ENCODE measurements around the gene SERPINB1. TPM values are rescaled to one million over a fixed set of nuclear protein-coding genes. Genes with fewer than 3 reads are reported as not detected.

SERPINB1 gene
- total RNA-seq, 1 donor from 2014 or later = 7.2 TPM

GRCh38 chr6:2859185-2859700, 17.6 kb upstream of the SERPINB1 start:
- peaks cover 3% of the 10 kb centered on the region for H3K9me3 Mint-ChIP-seq

GRCh38 chr6:2857580-2858337, 16.1 kb upstream of the SERPINB1 start:
- no peak for TF ChIP-seq CTCF (conservative IDR thresholded peaks at IDR 0.05)
- H3K27me3 Mint-ChIP-seq (ENCODE audit: low read depth) = no peaks in the 10 kb centered on the region
- H3K4me3 Mint-ChIP-seq = peak overlapping the region; percentile 44
- peaks cover 3% of the 10 kb centered on the region for H3K9me3 Mint-ChIP-seq
- H3K27ac Mint-ChIP-seq (ENCODE audit: unreplicated experiment) = peak overlapping the region; percentile 93
- DNase-seq (ENCODE audit: low read depth, low spot score) = no peak
- peaks cover 3% of the 10 kb centered on the region for H3K36me3 Mint-ChIP-seq (ENCODE audit: low read depth)
- H3K4me1 Mint-ChIP-seq = peaks cover 56% of the 10 kb centered on the region

More at GRCh38 chr6:2859185-2859700, 17.6 kb upstream of the SERPINB1 start:
- no peaks in the 10 kb centered on the region for H3K27me3 Mint-ChIP-seq (ENCODE audit: low read depth)
- H3K36me3 Mint-ChIP-seq (ENCODE audit: low read depth) = peaks cover 3% of the 10 kb centered on the region
- peaks cover 57% of the 10 kb centered on the region for H3K4me1 Mint-ChIP-seq
- H3K27ac Mint-ChIP-seq (ENCODE audit: unreplicated experiment) = peak overlapping the region; percentile 93
- TF ChIP-seq CTCF (conservative IDR thresholded peaks at IDR 0.05) = no peak
- DNase-seq (ENCODE audit: low read depth, low spot score) = no peak
- no peak overlapping the region for H3K4me3 Mint-ChIP-seq

- peak overlapping the region; percentile 46 for H3K27ac Mint-ChIP-seq (ENCODE audit: unreplicated experiment)
- peaks cover 3% of the 10 kb centered on the region for H3K9me3 Mint-ChIP-seq
- no peaks in the 10 kb centered on the region for H3K27me3 Mint-ChIP-seq (ENCODE audit: low read depth)
- no peak for TF ChIP-seq CTCF (conservative IDR thresholded peaks at IDR 0.05)
- peaks cover 3% of the 10 kb centered on the region for H3K36me3 Mint-ChIP-seq (ENCODE audit: low read depth)
- peaks cover 54% of the 10 kb centered on the region for H3K4me1 Mint-ChIP-seq
- DNase-seq (ENCODE audit: low read depth, low spot score) = no peak
- H3K4me3 Mint-ChIP-seq = peak overlapping the region; percentile 24
Measured at GRCh38 chr6:2857185-2857579, 15.5 kb upstream of the SERPINB1 start.

- TF ChIP-seq CTCF (conservative IDR thresholded peaks at IDR 0.05) = no peak
- Mint-ChIP-seq H3K4me3 (peak overlapping the region; percentile 45), H3K27ac (ENCODE audit: unreplicated experiment) (peak overlapping the region; percentile 99), H3K27me3 (ENCODE audit: low read depth) (no peaks in the 10 kb centered on the region), H3K36me3 (ENCODE audit: low read depth) (no peaks in the 10 kb centered on the region), H3K4me1 (peaks cover 54% of the 10 kb centered on the region), H3K9me3 (no peaks in the 10 kb centered on the region)
- peak; percentile 41 for DNase-seq (ENCODE audit: low read depth, low spot score)
Measured at GRCh38 chr6:2855061-2855519, 13.4 kb upstream of the SERPINB1 start.

GRCh38 chr6:2854396-2854982, 12.8 kb upstream of the SERPINB1 start:
- no peak for DNase-seq (ENCODE audit: low read depth, low spot score)
- Mint-ChIP-seq H3K9me3 (no peaks in the 10 kb centered on the region), H3K27ac (ENCODE audit: unreplicated experiment) (peak overlapping the region; percentile 99), H3K4me3 (peak overlapping the region; percentile 45), H3K4me1 (peaks cover 52% of the 10 kb centered on the region), H3K36me3 (ENCODE audit: low read depth) (no peaks in the 10 kb centered on the region), H3K27me3 (ENCODE audit: low read depth) (no peaks in the 10 kb centered on the region)
- TF ChIP-seq CTCF (conservative IDR thresholded peaks at IDR 0.05) = peak; percentile 6

Measured in neural crest cell (in vitro differentiated cells).